ENCODE data around the gene TATDN2. TPM values are rescaled to one million over a fixed set of nuclear protein-coding genes. Genes with fewer than 3 reads are reported as not detected.

Gene TATDN2
- total and polyA plus RNA-seq, 2 experiments from 2014 or later = 4.8 to 19.1 TPM

DNA sequence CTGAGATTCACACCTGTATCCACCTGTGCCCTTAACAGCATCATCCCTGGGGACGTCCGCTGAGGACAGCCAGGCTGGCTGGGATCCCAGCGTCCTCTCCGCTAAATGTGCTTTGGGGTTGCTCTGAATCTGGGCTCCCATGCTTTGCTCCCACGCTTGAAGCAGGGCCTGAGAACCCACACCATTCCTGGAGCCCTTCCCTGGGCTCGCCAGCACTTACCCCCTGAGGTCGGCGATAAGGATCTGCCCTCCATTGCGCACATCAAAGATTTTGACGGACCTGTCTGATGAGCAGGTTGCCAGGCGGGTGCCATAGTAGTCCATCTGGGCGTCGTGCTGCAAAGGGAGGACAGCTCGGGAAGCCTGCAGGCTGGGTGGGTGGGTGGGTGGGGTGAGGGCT lies 66.8 kb downstream of the TATDN2 start (continued):
- TF ChIP-seq ZNF114 (CRISPR knock-in tag; IDR thresholded peaks at IDR 0.05) (no peak), JUNB (IDR thresholded peaks at IDR 0.05; ENCODE audit: unreplicated experiment) (no peak), ZNF331 (CRISPR knock-in tag; IDR thresholded peaks at IDR 0.05; ENCODE audit: low read depth) (no peak), NANOG (IDR thresholded peaks at IDR 0.05; ENCODE audit: borderline replicate concordance) (no peak)
- TF ChIP-seq, protein P1, sequence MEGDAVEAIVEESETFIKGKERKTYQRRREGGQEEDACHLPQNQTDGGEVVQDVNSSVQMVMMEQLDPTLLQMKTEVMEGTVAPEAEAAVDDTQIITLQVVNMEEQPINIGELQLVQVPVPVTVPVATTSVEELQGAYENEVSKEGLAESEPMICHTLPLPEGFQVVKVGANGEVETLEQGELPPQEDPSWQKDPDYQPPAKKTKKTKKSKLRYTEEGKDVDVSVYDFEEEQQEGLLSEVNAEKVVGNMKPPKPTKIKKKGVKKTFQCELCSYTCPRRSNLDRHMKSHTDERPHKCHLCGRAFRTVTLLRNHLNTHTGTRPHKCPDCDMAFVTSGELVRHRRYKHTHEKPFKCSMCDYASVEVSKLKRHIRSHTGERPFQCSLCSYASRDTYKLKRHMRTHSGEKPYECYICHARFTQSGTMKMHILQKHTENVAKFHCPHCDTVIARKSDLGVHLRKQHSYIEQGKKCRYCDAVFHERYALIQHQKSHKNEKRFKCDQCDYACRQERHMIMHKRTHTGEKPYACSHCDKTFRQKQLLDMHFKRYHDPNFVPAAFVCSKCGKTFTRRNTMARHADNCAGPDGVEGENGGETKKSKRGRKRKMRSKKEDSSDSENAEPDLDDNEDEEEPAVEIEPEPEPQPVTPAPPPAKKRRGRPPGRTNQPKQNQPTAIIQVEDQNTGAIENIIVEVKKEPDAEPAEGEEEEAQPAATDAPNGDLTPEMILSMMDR (conservative IDR thresholded peaks at IDR 0.05; ENCODE audit: low read depth in 2 of 2) = no peak
- TF ChIP-seq, protein P2, sequence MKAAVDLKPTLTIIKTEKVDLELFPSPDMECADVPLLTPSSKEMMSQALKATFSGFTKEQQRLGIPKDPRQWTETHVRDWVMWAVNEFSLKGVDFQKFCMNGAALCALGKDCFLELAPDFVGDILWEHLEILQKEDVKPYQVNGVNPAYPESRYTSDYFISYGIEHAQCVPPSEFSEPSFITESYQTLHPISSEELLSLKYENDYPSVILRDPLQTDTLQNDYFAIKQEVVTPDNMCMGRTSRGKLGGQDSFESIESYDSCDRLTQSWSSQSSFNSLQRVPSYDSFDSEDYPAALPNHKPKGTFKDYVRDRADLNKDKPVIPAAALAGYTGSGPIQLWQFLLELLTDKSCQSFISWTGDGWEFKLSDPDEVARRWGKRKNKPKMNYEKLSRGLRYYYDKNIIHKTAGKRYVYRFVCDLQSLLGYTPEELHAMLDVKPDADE (IDR thresholded peaks at IDR 0.05) = no peak

DNA sequence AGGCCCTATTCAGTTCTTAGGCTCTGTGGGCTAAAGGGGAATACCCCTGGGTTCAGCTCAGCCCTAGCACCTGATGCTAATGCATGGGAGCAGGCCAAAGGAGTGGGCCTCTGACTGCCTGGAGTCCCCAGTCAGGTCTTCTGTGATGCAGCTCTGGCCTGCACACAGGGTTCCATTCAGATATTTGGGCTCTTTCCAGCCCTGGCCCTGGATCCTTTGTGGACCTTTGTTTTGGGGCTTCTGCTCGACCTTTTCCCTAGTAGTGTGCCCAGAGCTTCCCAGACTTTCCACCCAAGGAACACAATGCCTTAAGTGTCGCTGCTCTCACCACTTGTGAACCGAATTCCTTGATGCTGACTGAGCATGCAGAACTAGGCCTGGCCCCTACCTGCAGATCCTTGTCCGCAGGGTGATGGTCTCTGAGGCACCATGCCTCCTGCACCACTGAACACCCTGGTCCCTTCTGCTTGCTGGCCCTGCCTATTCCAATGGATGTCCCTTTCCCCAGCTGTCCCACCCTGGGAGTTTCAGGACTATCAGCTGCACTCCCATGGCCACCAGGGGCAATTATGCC lies 67.6 kb downstream of the TATDN2 start:
- Mint-ChIP-seq H3K9me3 (no peaks in the 10 kb centered on the region), H3K27me3 (ENCODE audit: insufficient read depth, low read depth, poor library complexity) (peaks cover 7% of the 10 kb centered on the region), H3K36me3 (ENCODE audit: low read depth) (peaks cover 73% of the 10 kb centered on the region), H3K4me3 (no peak overlapping the region), H3K4me1 (peaks cover 5% of the 10 kb centered on the region), H3K27ac (no peak overlapping the region)
- no peaks in the 10 kb centered on the region for H3K4me1 ChIP-seq (ENCODE audit: insufficient read depth)
- H3K79me2 ChIP-seq (replicated peaks; ENCODE audit: insufficient read depth) = peaks cover 31% of the 10 kb centered on the region
- peaks cover 30% of the 10 kb centered on the region for H4K20me1 ChIP-seq (replicated peaks; ENCODE audit: insufficient read depth)
- H3K9me2 ChIP-seq (ENCODE audit: insufficient read depth) = no peaks in the 10 kb centered on the region
- no peak overlapping the region for H3K4me2 ChIP-seq
- DNase-seq (ENCODE audit: low spot score) (no peak), ATAC-seq (no peak)
- no peaks in the 10 kb centered on the region for H3F3A ChIP-seq (replicated peaks; ENCODE audit: low read depth)
- H3K36me3 ChIP-seq (ENCODE audit: insufficient read depth) = peaks cover 36% of the 10 kb centered on the region
- TF ChIP-seq JUNB (IDR thresholded peaks at IDR 0.05; ENCODE audit: unreplicated experiment) = no peak
- no peak for TF ChIP-seq STAT1 (IDR thresholded peaks at IDR 0.05; ENCODE audit: unreplicated experiment)
- no peak for TF ChIP-seq ZNF114 (CRISPR knock-in tag; IDR thresholded peaks at IDR 0.05)
- no peak for TF ChIP-seq NANOG (IDR thresholded peaks at IDR 0.05; ENCODE audit: borderline replicate concordance)
- TF ChIP-seq, protein P2 (IDR thresholded peaks at IDR 0.05) = no peak
- no peak for TF ChIP-seq ZNF331 (CRISPR knock-in tag; IDR thresholded peaks at IDR 0.05; ENCODE audit: low read depth)
- TF ChIP-seq, protein P1 (conservative IDR thresholded peaks at IDR 0.05; ENCODE audit: low read depth in 2 of 2) = no peak
- no peak for TF ChIP-seq EZH2 (IDR thresholded peaks at IDR 0.05; ENCODE audit: low read depth, unreplicated experiment)
- H2AFZ ChIP-seq = no peak overlapping the region
- no peak overlapping the region for H3K27ac ChIP-seq (ENCODE audit: low read depth)
- H3K27me3 ChIP-seq (ENCODE audit: insufficient read depth) = no peaks in the 10 kb centered on the region
- H3K4me3 ChIP-seq = no peak overlapping the region

Data from GM23338 (cell line).